Fibroblast of villous mesenchyme (primary cell): ENCODE results near the gene CD84. TPM values are rescaled to one million over a fixed set of nuclear protein-coding genes. Genes with fewer than 3 reads are reported as not detected.
"Not testable (repeated sequence)": the region's sequence is repeated elsewhere in the genome, so short reads cannot be mapped to it uniquely, and the experiment has no call there.

ENCODE experiments used
- DNase-seq: peaks from one replicate; pipeline ENCODE4 v3.0.0-alpha.2; 2010; ENCODE audit warnings: low read depth
- H3K4me3 ChIP-seq: 2 replicates; pipeline ENCODE4 v1.5.1; 2011; ENCODE audit warnings: low read depth, mild to moderate bottlenecking, low read length
- CTCF ChIP-seq: IDR thresholded peaks from 2 replicates; pipeline ENCODE4 v1.5.1; 2012; ENCODE audit warnings: low read depth, mild to moderate bottlenecking, low read length; ENCODE audit not compliant: insufficient read depth
- total RNA-seq: library from RNA; depleted of rRNA; stranded (reverse); fragments of >200 nt; gene quantifications from 2 replicates; pipeline ENCODE4 v1.2.3, GENCODE V29; 2012

Gene CD84
- total RNA-seq, 1 donor: not detected

GRCh38 chr1:160500321-160500990 is 78.8 kb downstream of the CD84 start:
- no peak for DNase-seq
- no peak for TF ChIP-seq CTCF
- H3K4me3 ChIP-seq: no peak overlapping the region

- TF ChIP-seq CTCF: no peak
- no peak overlapping the region for H3K4me3 ChIP-seq
- no peak for DNase-seq
Measured at GRCh38 chr1:160499631-160500030, 79.7 kb downstream of the CD84 start.

GRCh38 chr1:160498301-160499065 is 80.8 kb downstream of the CD84 start:
- DNase-seq, H3K4me3 ChIP-seq: not testable (repeated sequence)

- TF ChIP-seq CTCF: no peak
- no peak for DNase-seq
- H3K4me3 ChIP-seq: no peak overlapping the region
Measured at GRCh38 chr1:160496334-160496733, 83.0 kb downstream of the CD84 start.

GRCh38 chr1:160494620-160495019 is 84.7 kb downstream of the CD84 start:
- H3K4me3 ChIP-seq: no peak overlapping the region
- DNase-seq: peak; percentile 5
- peak; percentile 48 for TF ChIP-seq CTCF

- no peak for TF ChIP-seq CTCF
- H3K4me3 ChIP-seq: no peak overlapping the region
- DNase-seq: no peak
Measured at GRCh38 chr1:160492617-160493016, 86.7 kb downstream of the CD84 start.

- TF ChIP-seq CTCF: no peak
- DNase-seq: no peak
- H3K4me3 ChIP-seq: no peak overlapping the region
Measured at GRCh38 chr1:160491981-160492380, 87.3 kb downstream of the CD84 start.

Other genes with a start within 250 kb of the CD84 start
- 295 and 322 TPM in 2 replicates for gene COPA, start 236.2 kb downstream of the CD84 start, total RNA-seq
- 109 and 165 TPM in 2 replicates for gene NCSTN, start 236.1 kb downstream of the CD84 start, total RNA-seq
- under 0.01 TPM in 1 of 2 replicates, not detected in the other for gene NHLH1, start 212.4 kb downstream of the CD84 start, total RNA-seq
- gene VANGL2, start 178.9 kb downstream of the CD84 start, total RNA-seq: not detected in 2 replicates
- gene SLAMF6, start 56.2 kb downstream of the CD84 start, total RNA-seq: not detected in 2 replicates
- not detected in 2 replicates for gene SLAMF1, start 67.5 kb upstream of the CD84 start, total RNA-seq
- not detected in 2 replicates for gene CD48, start 132.3 kb upstream of the CD84 start, total RNA-seq
- gene SLAMF7, start 159.8 kb upstream of the CD84 start, total RNA-seq: not detected in 2 replicates
- gene LY9, start 216.7 kb upstream of the CD84 start, total RNA-seq: under 0.01 TPM in 1 of 2 replicates, not detected in the other